ENCODE measurements around the gene RGS19. TPM values are rescaled to one million over a fixed set of nuclear protein-coding genes. Genes with fewer than 3 reads are reported as not detected.

RGS19 gene
- total and polyA plus RNA-seq, 4 donors = 4.9 to 12.9 (median 6.3) TPM

DNA sequence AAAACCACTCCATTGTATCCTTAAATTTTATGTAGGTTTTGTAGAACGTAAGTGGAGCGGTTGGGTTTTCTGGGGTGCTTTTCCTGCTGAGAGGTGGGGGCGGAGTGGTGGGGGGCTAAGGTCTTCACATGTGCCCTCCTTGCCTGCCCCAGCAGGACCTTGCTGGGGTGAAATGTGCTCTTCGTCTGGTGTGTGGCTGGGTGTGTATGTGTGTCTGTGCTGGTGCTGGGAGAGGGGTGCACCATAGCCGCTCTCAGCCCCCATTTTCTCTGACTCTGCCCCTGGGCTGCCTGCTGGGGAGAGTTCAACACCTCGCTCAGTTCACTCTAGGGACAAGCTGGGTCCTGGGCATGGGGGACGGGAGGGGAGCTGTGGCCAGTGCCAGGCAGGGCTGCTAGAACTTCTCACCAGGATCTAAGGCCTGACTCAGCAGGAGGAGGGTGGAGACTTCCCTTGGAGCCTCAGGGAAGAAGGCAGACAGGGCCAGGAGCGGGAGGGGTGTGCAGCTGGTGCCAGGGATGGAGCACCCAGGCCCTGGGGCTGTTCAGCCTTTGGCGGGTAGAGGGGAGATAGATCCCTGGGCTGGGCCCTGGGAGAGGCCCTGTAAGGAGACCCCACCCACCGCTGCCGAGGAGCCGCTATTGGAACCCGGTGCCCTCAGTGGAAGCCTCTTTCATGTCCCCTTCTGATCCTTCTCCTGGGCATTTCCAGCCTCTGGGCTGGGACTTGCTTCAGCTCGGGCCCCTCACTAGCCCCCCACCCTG lies 34.7 kb downstream of the RGS19 start:
- whole genome bisulfite sequencing = 68% methylated on average over 14 of the region's 14 CpGs
- peaks cover 0 to 15% (median 4%) of the 10 kb centered on the region in 4 donors for H3K4me1 ChIP-seq (ENCODE audit: control insufficient read depth in 4 of 4, insufficient read depth in 4 of 4, low read length in 3 of 4)
- no peaks in the 10 kb centered on the region for H3K36me3 ChIP-seq (ENCODE audit: control insufficient read depth in 4 of 4, insufficient read depth in 3 of 4, low read depth in 1 of 4, low read length in 3 of 4)
- DNase-seq (ENCODE audit: low spot score) = no peak
- no peak overlapping the region for H3K9ac ChIP-seq (ENCODE audit: low read depth in 1 of 2, low read length in 2 of 2)
- H3K27me3 ChIP-seq (ENCODE audit: control insufficient read depth in 4 of 4, insufficient read depth in 4 of 4, low read length in 3 of 4) = peaks cover 0 to 7% (median 4%) of the 10 kb centered on the region in 4 donors
- TF ChIP-seq HNF4G (IDR thresholded peaks at IDR 0.05) (no peak), EGR1 (IDR thresholded peaks at IDR 0.05; ENCODE audit: low read depth in 2 of 2) (no peak), FOXA2 (IDR thresholded peaks at IDR 0.05) (no peak), FOXA1 (IDR thresholded peaks at IDR 0.05) (no peak), HNF4A (conservative IDR thresholded peaks at IDR 0.05) (no peak), TAF1 (conservative IDR thresholded peaks at IDR 0.05) (no peak), SP1 (IDR thresholded peaks at IDR 0.05) (no peak)
- TF ChIP-seq, protein P1, sequence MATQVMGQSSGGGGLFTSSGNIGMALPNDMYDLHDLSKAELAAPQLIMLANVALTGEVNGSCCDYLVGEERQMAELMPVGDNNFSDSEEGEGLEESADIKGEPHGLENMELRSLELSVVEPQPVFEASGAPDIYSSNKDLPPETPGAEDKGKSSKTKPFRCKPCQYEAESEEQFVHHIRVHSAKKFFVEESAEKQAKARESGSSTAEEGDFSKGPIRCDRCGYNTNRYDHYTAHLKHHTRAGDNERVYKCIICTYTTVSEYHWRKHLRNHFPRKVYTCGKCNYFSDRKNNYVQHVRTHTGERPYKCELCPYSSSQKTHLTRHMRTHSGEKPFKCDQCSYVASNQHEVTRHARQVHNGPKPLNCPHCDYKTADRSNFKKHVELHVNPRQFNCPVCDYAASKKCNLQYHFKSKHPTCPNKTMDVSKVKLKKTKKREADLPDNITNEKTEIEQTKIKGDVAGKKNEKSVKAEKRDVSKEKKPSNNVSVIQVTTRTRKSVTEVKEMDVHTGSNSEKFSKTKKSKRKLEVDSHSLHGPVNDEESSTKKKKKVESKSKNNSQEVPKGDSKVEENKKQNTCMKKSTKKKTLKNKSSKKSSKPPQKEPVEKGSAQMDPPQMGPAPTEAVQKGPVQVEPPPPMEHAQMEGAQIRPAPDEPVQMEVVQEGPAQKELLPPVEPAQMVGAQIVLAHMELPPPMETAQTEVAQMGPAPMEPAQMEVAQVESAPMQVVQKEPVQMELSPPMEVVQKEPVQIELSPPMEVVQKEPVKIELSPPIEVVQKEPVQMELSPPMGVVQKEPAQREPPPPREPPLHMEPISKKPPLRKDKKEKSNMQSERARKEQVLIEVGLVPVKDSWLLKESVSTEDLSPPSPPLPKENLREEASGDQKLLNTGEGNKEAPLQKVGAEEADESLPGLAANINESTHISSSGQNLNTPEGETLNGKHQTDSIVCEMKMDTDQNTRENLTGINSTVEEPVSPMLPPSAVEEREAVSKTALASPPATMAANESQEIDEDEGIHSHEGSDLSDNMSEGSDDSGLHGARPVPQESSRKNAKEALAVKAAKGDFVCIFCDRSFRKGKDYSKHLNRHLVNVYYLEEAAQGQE (IDR thresholded peaks at IDR 0.05) = no peak
- TF ChIP-seq, protein P2, sequence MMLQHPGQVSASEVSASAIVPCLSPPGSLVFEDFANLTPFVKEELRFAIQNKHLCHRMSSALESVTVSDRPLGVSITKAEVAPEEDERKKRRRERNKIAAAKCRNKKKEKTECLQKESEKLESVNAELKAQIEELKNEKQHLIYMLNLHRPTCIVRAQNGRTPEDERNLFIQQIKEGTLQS (IDR thresholded peaks at IDR 0.05) = no peak
- no peaks in the 10 kb centered on the region for H3K9me3 ChIP-seq (ENCODE audit: control insufficient read depth in 4 of 4, low read length in 3 of 4)
- H3K4me3 ChIP-seq (ENCODE audit: low read depth in 1 of 3, low read length in 3 of 3) = no peak overlapping the region
- no peak overlapping the region for H3K27ac ChIP-seq (ENCODE audit: low read depth in 1 of 2, low read length in 2 of 2)

DNA sequence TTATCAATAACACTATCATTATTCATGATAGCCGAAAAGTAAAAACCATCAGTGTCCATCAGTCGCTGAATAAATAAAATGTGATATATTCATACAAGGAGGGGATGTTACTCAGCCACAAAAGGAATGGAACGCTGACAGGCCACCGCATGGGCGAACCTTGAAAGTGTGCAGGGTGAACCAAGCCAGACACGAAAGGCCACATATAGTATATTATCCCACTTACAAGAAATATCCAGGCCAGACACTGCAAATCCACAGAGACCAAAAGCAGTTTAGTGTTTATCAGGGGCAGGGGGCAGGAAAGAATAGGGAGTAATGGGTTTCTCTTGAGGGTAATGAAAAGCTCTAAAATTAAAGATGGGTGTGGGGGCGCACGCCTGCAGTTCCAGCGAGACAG lies 35.5 kb downstream of the RGS19 start:
- H3K27me3 ChIP-seq (ENCODE audit: control insufficient read depth in 4 of 4, insufficient read depth in 4 of 4, low read length in 3 of 4) = peaks cover 0 to 7% (median 2%) of the 10 kb centered on the region in 4 donors
- H3K4me3 ChIP-seq (ENCODE audit: low read depth in 1 of 3, low read length in 3 of 3) = no peak overlapping the region
- no peak overlapping the region for H3K27ac ChIP-seq (ENCODE audit: low read depth in 1 of 2, low read length in 2 of 2)
- TF ChIP-seq SP1 (IDR thresholded peaks at IDR 0.05) (no peak), RAD21 (IDR thresholded peaks at IDR 0.05) (no peak), HNF4G (IDR thresholded peaks at IDR 0.05) (no peak), FOXA1 (IDR thresholded peaks at IDR 0.05) (no peak), EGR1 (IDR thresholded peaks at IDR 0.05; ENCODE audit: low read depth in 2 of 2) (no peak), JUND (IDR thresholded peaks at IDR 0.05) (no peak), GABPA (IDR thresholded peaks at IDR 0.05 in 1 of 2, conservative IDR thresholded peaks at IDR 0.05 in 1 of 2) (no peak), YY1 (IDR thresholded peaks at IDR 0.05) (no peak), NR2F2 (IDR thresholded peaks at IDR 0.05) (no peak), TAF1 (conservative IDR thresholded peaks at IDR 0.05) (no peak), RXRA (IDR thresholded peaks at IDR 0.05) (no peak), HNF4A (conservative IDR thresholded peaks at IDR 0.05) (no peak), FOXA2 (IDR thresholded peaks at IDR 0.05) (no peak)
- TF ChIP-seq, protein P3, sequence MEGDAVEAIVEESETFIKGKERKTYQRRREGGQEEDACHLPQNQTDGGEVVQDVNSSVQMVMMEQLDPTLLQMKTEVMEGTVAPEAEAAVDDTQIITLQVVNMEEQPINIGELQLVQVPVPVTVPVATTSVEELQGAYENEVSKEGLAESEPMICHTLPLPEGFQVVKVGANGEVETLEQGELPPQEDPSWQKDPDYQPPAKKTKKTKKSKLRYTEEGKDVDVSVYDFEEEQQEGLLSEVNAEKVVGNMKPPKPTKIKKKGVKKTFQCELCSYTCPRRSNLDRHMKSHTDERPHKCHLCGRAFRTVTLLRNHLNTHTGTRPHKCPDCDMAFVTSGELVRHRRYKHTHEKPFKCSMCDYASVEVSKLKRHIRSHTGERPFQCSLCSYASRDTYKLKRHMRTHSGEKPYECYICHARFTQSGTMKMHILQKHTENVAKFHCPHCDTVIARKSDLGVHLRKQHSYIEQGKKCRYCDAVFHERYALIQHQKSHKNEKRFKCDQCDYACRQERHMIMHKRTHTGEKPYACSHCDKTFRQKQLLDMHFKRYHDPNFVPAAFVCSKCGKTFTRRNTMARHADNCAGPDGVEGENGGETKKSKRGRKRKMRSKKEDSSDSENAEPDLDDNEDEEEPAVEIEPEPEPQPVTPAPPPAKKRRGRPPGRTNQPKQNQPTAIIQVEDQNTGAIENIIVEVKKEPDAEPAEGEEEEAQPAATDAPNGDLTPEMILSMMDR (IDR thresholded peaks at IDR 0.05; ENCODE audit: low read depth, low read length, missing input control) = no peak
- TF ChIP-seq, protein P1 (IDR thresholded peaks at IDR 0.05) = no peak
- TF ChIP-seq, protein P4, sequence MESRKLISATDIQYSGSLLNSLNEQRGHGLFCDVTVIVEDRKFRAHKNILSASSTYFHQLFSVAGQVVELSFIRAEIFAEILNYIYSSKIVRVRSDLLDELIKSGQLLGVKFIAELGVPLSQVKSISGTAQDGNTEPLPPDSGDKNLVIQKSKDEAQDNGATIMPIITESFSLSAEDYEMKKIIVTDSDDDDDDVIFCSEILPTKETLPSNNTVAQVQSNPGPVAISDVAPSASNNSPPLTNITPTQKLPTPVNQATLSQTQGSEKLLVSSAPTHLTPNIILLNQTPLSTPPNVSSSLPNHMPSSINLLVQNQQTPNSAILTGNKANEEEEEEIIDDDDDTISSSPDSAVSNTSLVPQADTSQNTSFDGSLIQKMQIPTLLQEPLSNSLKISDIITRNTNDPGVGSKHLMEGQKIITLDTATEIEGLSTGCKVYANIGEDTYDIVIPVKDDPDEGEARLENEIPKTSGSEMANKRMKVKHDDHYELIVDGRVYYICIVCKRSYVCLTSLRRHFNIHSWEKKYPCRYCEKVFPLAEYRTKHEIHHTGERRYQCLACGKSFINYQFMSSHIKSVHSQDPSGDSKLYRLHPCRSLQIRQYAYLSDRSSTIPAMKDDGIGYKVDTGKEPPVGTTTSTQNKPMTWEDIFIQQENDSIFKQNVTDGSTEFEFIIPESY (IDR thresholded peaks at IDR 0.05) = no peak
- TF ChIP-seq, protein P2 (IDR thresholded peaks at IDR 0.05) = no peak
- TF ChIP-seq, protein P5, sequence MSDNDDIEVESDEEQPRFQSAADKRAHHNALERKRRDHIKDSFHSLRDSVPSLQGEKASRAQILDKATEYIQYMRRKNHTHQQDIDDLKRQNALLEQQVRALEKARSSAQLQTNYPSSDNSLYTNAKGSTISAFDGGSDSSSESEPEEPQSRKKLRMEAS (IDR thresholded peaks at IDR 0.05) = no peak
- H3K4me1 ChIP-seq (ENCODE audit: control insufficient read depth in 4 of 4, insufficient read depth in 4 of 4, low read length in 3 of 4) = peaks cover 0 to 23% (median 8%) of the 10 kb centered on the region in 4 donors
- no peaks in the 10 kb centered on the region for H3K9me3 ChIP-seq (ENCODE audit: control insufficient read depth in 4 of 4, low read length in 3 of 4)
- no peaks in the 10 kb centered on the region for H3K36me3 ChIP-seq (ENCODE audit: control insufficient read depth in 4 of 4, insufficient read depth in 3 of 4, low read depth in 1 of 4, low read length in 3 of 4)
- no peak overlapping the region for H3K9ac ChIP-seq (ENCODE audit: low read depth in 1 of 2, low read length in 2 of 2)
- WGBS = 85% methylated on average over 9 of the region's 9 CpGs
- no peak for DNase-seq (ENCODE audit: low spot score)

Data from liver (tissue), 9 donors.